ENCODE data around the gene PLEKHH1.

PLEKHH1 gene

DNA sequence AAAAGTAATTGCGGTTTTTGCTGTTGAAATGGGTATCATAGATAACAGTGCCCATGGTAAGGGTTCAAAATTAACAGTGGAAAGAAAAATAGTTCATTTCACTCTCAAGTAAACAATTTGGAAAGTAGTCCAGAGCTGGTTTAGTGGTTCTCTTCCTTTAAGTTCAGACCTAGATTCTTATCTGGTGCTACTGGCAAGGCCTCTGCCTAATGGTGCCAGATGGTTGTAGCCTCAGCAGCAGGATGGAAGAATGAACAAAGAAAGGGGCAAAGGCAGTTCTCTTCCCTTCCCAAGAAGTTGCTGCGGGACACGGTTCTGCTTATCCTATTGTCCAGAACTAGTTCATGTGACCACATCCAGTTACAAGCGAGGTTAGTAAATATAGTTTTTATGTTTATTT is 97.1 kb downstream of the PLEKHH1 start:
- peak; percentile 7 for DNase-seq (ENCODE audit: low read depth)

DNA sequence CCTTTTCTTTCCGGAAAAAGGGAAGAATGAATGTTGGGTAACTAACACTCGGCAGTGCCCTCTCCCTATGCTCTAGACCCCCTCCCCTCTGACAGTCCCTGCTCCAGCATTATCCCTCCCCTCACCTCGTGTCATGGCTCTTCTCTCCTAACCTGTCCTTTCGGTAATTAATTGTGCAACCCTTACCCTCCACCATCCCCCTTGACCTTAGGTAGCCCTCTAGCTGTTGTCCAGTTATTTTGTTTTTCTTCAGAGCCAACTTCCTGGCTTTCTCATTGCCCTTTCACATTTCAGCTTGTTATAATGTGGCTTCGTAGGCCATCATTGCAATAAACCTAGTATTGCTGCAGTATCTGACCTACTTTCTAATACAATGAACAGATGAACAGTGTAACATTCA is 97.8 kb downstream of the PLEKHH1 start:
- DNase-seq (ENCODE audit: low read depth), result no peak

DNA sequence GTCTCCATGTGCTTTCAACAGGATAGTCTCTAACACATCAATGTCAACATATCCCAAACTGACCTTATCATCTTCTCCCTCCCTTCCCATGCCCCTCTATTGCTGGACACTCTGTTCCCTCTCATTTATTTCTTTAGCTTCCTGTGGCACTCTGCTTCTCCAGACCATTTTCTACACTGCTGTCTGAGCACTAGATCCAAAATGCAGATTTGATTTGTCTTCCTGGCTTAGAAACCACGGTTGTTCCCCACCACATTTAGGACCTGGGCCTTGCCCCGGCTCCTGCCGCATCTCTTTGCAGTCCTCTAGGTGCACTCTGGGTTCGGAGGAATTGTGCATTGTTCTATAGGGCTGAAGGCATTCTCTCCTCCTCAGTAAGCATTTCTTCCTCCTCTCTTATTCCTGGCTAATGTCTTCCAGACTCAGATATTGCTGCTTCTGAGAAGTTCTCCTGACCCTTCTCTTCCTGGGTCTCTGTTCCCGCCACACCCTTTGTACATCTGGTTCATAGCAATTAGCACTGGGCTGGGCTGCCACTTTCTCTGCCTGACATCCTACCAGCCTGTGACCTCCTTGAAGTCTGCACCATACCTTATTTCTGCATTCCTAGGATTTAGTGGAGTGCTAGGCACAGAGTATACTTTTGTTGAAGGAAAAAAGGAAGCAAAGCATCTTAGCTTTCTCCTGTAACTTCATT is 100.5 kb downstream of the PLEKHH1 start:
- DNase-seq (ENCODE audit: low read depth), result no peak

DNA sequence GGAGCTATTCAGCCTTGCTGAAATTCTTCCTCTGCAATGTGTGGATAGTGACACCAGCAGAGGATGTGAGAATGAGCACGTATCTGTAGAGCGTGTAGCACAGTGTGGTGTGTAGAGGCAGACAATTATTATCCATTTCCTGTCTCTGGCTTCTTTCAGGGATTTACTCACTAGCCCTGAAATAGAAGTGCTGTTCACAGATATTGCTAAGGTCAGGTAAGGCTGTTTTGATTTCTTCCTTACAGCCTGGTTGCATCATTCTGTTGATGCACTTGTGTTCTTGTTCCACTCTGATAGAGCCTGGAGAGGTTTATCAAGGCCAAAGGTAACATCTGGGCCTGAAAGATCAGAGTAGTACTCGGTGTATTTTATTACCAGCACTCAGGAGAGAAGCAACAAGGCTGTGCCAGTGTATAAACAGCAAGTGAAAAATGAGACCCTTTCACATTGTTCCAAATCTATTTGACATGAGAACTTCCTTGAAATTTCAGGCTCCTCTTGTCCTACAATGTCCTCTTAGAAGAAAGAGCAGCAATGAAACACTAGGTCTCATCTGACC is 103.3 kb downstream of the PLEKHH1 start:
- DNase-seq (ENCODE audit: low read depth), result peak; percentile 37

DNA sequence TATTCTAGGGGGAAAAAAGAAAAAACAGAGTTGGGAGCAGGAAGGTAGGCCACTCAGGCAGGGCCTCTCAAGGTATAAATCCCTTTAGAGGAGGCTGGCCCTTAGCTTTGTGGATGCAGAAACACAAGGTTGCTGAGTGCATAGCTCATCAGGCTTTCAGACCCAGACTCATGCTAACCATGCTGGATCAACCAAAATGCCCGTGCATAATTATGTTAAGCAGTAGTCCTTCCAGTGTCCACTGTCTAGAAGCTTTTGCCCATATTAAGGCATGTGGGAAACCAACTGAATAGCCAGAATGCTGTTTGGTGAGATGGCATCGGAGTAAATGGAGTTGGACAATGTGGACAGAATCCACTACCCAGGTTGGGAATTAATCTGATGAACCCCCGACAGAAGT is 105.6 kb downstream of the PLEKHH1 start:
- no peak for DNase-seq (ENCODE audit: low read depth)
